Erythroblast (primary cell): Measurements from ENCODE around the gene ADGRV1.

Experiments
- GATA1 ChIP-seq: IDR thresholded peaks from 2 replicates; pipeline ENCODE4 v1.6.1; 2011; ENCODE audit warnings: low read depth, mild to moderate bottlenecking, control low read depth, low read length, moderate library complexity
- POLR2A ChIP-seq: IDR thresholded peaks from 2 replicates; pipeline ENCODE4 v1.6.1; 2011; ENCODE audit warnings: mild to moderate bottlenecking, low read length

DNA sequence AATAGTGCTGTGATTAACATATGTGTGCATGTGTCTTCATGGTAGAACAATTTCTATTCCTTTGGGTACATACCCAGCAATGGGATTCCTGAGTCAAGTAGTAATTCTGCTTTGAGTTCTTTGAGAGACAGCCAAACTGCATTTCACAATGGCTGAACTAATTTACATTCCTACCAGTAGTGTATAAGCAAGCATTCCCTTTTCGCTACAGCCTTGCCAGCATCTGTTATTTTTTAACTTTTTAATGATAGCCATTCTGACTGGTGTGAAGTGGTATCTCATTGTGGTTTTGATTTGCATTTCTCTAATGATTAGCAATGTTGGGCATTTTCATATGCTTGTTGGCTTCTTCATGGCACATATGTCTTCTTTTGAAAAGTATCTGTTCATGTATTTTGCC, 516.0 kb downstream of the ADGRV1 start:
- TF ChIP-seq POLR2A = no peak
- no peak for TF ChIP-seq GATA1
